Mesendoderm (in vitro differentiated cells): ENCODE results near the gene OPCML.

Experiments used
- DNase-seq: peaks from one replicate; pipeline ENCODE4 v3.0.0; 2013
- H2AK5ac ChIP-seq: 2 replicates; pipeline ENCODE4 v1.6.1; 2013; ENCODE audit warnings: low read length, inconsistent platforms
- H2BK120ac ChIP-seq: 2 replicates; pipeline ENCODE4 v1.6.1; 2013; ENCODE audit warnings: low read depth, mild to moderate bottlenecking, low read length, moderate library complexity, mixed read lengths
- H2BK15ac ChIP-seq: replicated peaks from 2 replicates; pipeline ENCODE4 v1.6.1; 2013; ENCODE audit warnings: low read depth, mild to moderate bottlenecking, moderate library complexity
- H2BK5ac ChIP-seq: 2 replicates; pipeline ENCODE4 v1.6.1; 2013; ENCODE audit warnings: low read length, inconsistent platforms
- H3K18ac ChIP-seq: 2 replicates; pipeline ENCODE4 v1.6.1; 2013; ENCODE audit warnings: mild to moderate bottlenecking, low read length, mixed read lengths
- H3K23ac ChIP-seq: one replicate; pipeline ENCODE4 v1.6.1; 2013; ENCODE audit warnings: low read length
- H3K27ac ChIP-seq: 2 replicates; pipeline ENCODE4 v1.5.1; 2013; ENCODE audit warnings: low read depth, mild to moderate bottlenecking, inconsistent platforms, low read length, moderate library complexity
- H3K27me3 ChIP-seq: 2 replicates; pipeline ENCODE4 v1.6.1; 2013; ENCODE audit warnings: low read length, control low read depth, mild to moderate bottlenecking, inconsistent platforms; ENCODE audit not compliant: insufficient read depth, poor library complexity
- H3K36me3 ChIP-seq: 2 replicates; pipeline ENCODE4 v1.6.1; 2013; ENCODE audit warnings: low read length, inconsistent platforms; ENCODE audit not compliant: control insufficient read depth, insufficient read depth
- H3K4ac ChIP-seq: one replicate; pipeline ENCODE4 v1.6.1; 2013; ENCODE audit warnings: low read depth, mild to moderate bottlenecking, low read length, moderate library complexity
- H3K4me1 ChIP-seq: 2 replicates; pipeline ENCODE4 v1.6.1; 2013; ENCODE audit warnings: low read depth, low read length, inconsistent platforms; ENCODE audit not compliant: control insufficient read depth
- H3K4me2 ChIP-seq: 2 replicates; pipeline ENCODE4 v1.6.1; 2013; ENCODE audit warnings: low read length
- H3K4me3 ChIP-seq: 2 replicates; pipeline ENCODE4 v1.5.1; 2013; ENCODE audit warnings: mild to moderate bottlenecking, low read length
- H3K56ac ChIP-seq: one replicate; pipeline ENCODE4 v1.6.1; 2013; ENCODE audit warnings: low read length
- H3K79me1 ChIP-seq: 2 replicates; pipeline ENCODE4 v1.6.1; 2013; ENCODE audit warnings: low read length, inconsistent platforms
- H3K79me2 ChIP-seq: 2 replicates; pipeline ENCODE4 v1.6.1; 2013; ENCODE audit warnings: mild to moderate bottlenecking, low read length; ENCODE audit not compliant: control insufficient read depth, insufficient read depth
- H3K9ac ChIP-seq: 2 replicates; pipeline ENCODE4 v1.6.1; 2013; ENCODE audit warnings: low read length, inconsistent platforms
- H4K5ac ChIP-seq: one replicate; pipeline ENCODE4 v1.6.1; 2013; ENCODE audit warnings: low read length
- H4K8ac ChIP-seq: one replicate; pipeline ENCODE4 v1.6.1; 2013; ENCODE audit warnings: low read depth, mild to moderate bottlenecking, control low read depth, low read length, moderate library complexity
- WGBS: extraction: QIAGEN DNeasy Blood & Tissue Kit; methylation state at CpG from one replicate; pipeline ENCODE4 v1.1.7; 2013; ENCODE audit warnings: low lambda C conversion rate, missing lambda C conversion rate; ENCODE audit not compliant: insufficient coverage; ENCODE audit errors: extremely low coverage; 5-methylcytosine and 5-hydroxymethylcytosine counted together

The OPCML gene

GRCh38 chr11:132779497-132779896, 752.8 kb downstream of the OPCML start:
- Histone ChIP-seq H3K79me1 (no peaks in the 10 kb centered on the region), H2BK5ac (no peak overlapping the region)
- no CpG with 5 or more reads among the region's 3 CpGs for WGBS

GRCh38 chr11:132777067-132777975, 755.0 kb downstream of the OPCML start:
- no peaks in the 10 kb centered on the region for H3K79me1 ChIP-seq
- H2AK5ac ChIP-seq = no peak overlapping the region
- peak overlapping the region; percentile 10 for H3K56ac ChIP-seq
- H3K9ac ChIP-seq = no peak overlapping the region
- peak; percentile 68 for DNase-seq
- H3K4me2 ChIP-seq = no peak overlapping the region
- no peak overlapping the region for H2BK5ac ChIP-seq
- no peak overlapping the region for H3K23ac ChIP-seq
- H3K4me1 ChIP-seq = peaks cover 14% of the 10 kb centered on the region
- no CpG with 5 or more reads among the region's 9 CpGs for WGBS
- H4K5ac ChIP-seq = no peak overlapping the region
- H3K79me2 ChIP-seq = no peaks in the 10 kb centered on the region
- H3K4me3 ChIP-seq = no peak overlapping the region
- no peak overlapping the region for H2BK120ac ChIP-seq
- H3K18ac ChIP-seq = peak overlapping the region; percentile 40
- peak overlapping the region; percentile 47 for H3K4ac ChIP-seq
- H4K8ac ChIP-seq = no peak overlapping the region
- no peak overlapping the region for H2BK15ac ChIP-seq
- H3K27ac ChIP-seq = no peak overlapping the region
- no peaks in the 10 kb centered on the region for H3K36me3 ChIP-seq
- H3K27me3 ChIP-seq = no peaks in the 10 kb centered on the region

More at GRCh38 chr11:132779497-132779896, 752.8 kb downstream of the OPCML start:
- no peak overlapping the region for H2BK15ac ChIP-seq
- no peak overlapping the region for H3K56ac ChIP-seq
- no peak overlapping the region for H3K4me3 ChIP-seq
- no peaks in the 10 kb centered on the region for H3K27me3 ChIP-seq
- H4K8ac ChIP-seq = no peak overlapping the region
- H3K36me3 ChIP-seq = no peaks in the 10 kb centered on the region
- H3K4ac ChIP-seq = no peak overlapping the region
- H2AK5ac ChIP-seq = no peak overlapping the region
- H3K9ac ChIP-seq = no peak overlapping the region
- DNase-seq = peak; percentile 51
- no peak overlapping the region for H3K27ac ChIP-seq
- no peaks in the 10 kb centered on the region for H3K79me2 ChIP-seq
- H3K18ac ChIP-seq = no peak overlapping the region
- peaks cover 6% of the 10 kb centered on the region for H3K4me1 ChIP-seq
- H2BK120ac ChIP-seq = no peak overlapping the region
- no peak overlapping the region for H4K5ac ChIP-seq
- no peak overlapping the region for H3K23ac ChIP-seq
- no peak overlapping the region for H3K4me2 ChIP-seq

- H2BK15ac ChIP-seq = peak overlapping the region; percentile 7
- no peaks in the 10 kb centered on the region for H3K27me3 ChIP-seq
- WGBS = no CpG with 5 or more reads among the region's 2 CpGs
Observed at GRCh38 chr11:132773751-132774150, 758.5 kb downstream of the OPCML start.

GRCh38 chr11:132772703-132773545, 759.4 kb downstream of the OPCML start:
- DNase-seq = peak; percentile 68

More at GRCh38 chr11:132773751-132774150, 758.5 kb downstream of the OPCML start:
- no peak for DNase-seq
- H3K79me2 ChIP-seq = no peaks in the 10 kb centered on the region
- H3K4me2 ChIP-seq = no peak overlapping the region
- no peak overlapping the region for H2AK5ac ChIP-seq
- H3K79me1 ChIP-seq = no peaks in the 10 kb centered on the region
- H3K56ac ChIP-seq = no peak overlapping the region
- no peak overlapping the region for H4K8ac ChIP-seq
- no peak overlapping the region for H4K5ac ChIP-seq
- no peak overlapping the region for H3K23ac ChIP-seq
- H2BK5ac ChIP-seq = no peak overlapping the region
- no peak overlapping the region for H2BK120ac ChIP-seq
- H3K4me3 ChIP-seq = no peak overlapping the region
- peaks cover 16% of the 10 kb centered on the region for H3K4me1 ChIP-seq
- H3K27ac ChIP-seq = no peak overlapping the region
- H3K18ac ChIP-seq = no peak overlapping the region
- no peak overlapping the region for H3K4ac ChIP-seq
- H3K36me3 ChIP-seq = no peaks in the 10 kb centered on the region
- no peak overlapping the region for H3K9ac ChIP-seq

GRCh38 chr11:132771746-132772145, 760.6 kb downstream of the OPCML start:
- Histone ChIP-seq H3K4ac (no peak overlapping the region), H3K9ac (no peak overlapping the region)
- WGBS = no CpG with 5 or more reads among the region's 5 CpGs

More at GRCh38 chr11:132772703-132773545, 759.4 kb downstream of the OPCML start:
- Histone ChIP-seq H3K56ac (peak overlapping the region; percentile 72), H2AK5ac (peak overlapping the region; percentile 57), H3K4ac (no peak overlapping the region), H3K4me1 (peaks cover 16% of the 10 kb centered on the region), H4K8ac (no peak overlapping the region), H4K5ac (no peak overlapping the region), H3K18ac (peak overlapping the region; percentile 16), H3K4me2 (no peak overlapping the region), H2BK5ac (peak overlapping the region; percentile 95), H3K36me3 (no peaks in the 10 kb centered on the region), H3K27ac (peak overlapping the region; percentile 2), H3K79me2 (no peaks in the 10 kb centered on the region), H3K9ac (peak overlapping the region; percentile 8), H2BK120ac (peak overlapping the region; percentile 21), H2BK15ac (no peak overlapping the region), H3K27me3 (no peaks in the 10 kb centered on the region), H3K23ac (no peak overlapping the region), H3K4me3 (no peak overlapping the region), H3K79me1 (no peaks in the 10 kb centered on the region)
- WGBS = no CpG with 5 or more reads among the region's 19 CpGs

More at GRCh38 chr11:132771746-132772145, 760.6 kb downstream of the OPCML start:
- H3K79me1 ChIP-seq = no peaks in the 10 kb centered on the region
- no peak overlapping the region for H4K8ac ChIP-seq
- no peaks in the 10 kb centered on the region for H3K79me2 ChIP-seq
- peaks cover 10% of the 10 kb centered on the region for H3K4me1 ChIP-seq
- no peak overlapping the region for H2AK5ac ChIP-seq
- H4K5ac ChIP-seq = no peak overlapping the region
- H3K4me2 ChIP-seq = no peak overlapping the region
- no peak overlapping the region for H3K18ac ChIP-seq
- no peak overlapping the region for H2BK15ac ChIP-seq
- no peaks in the 10 kb centered on the region for H3K27me3 ChIP-seq
- H2BK5ac ChIP-seq = peak overlapping the region; percentile 68
- H2BK120ac ChIP-seq = no peak overlapping the region
- no peak overlapping the region for H3K4me3 ChIP-seq
- no peaks in the 10 kb centered on the region for H3K36me3 ChIP-seq
- H3K23ac ChIP-seq = no peak overlapping the region
- DNase-seq = no peak
- no peak overlapping the region for H3K27ac ChIP-seq
- H3K56ac ChIP-seq = no peak overlapping the region
